ENCODE data around the gene ANK3. TPM values are rescaled to one million over a fixed set of nuclear protein-coding genes. Genes with fewer than 3 reads are reported as not detected.

Gene ANK3
- total RNA-seq, 1 donor from 2014 or later: 87.6 TPM

- H3K9me3 Mint-ChIP-seq (ENCODE audit: low read depth): no peaks in the 10 kb centered on the region
- H3K27ac Mint-ChIP-seq: no peak overlapping the region
- H3K4me3 Mint-ChIP-seq (ENCODE audit: low read depth): no peak overlapping the region
- no peaks in the 10 kb centered on the region for H3K27me3 Mint-ChIP-seq
- no peak for DNase-seq (ENCODE audit: low spot score, unreplicated experiment)
- no peaks in the 10 kb centered on the region for H3K4me1 Mint-ChIP-seq (ENCODE audit: low read depth)
- no peak for TF ChIP-seq CTCF (IDR thresholded peaks at IDR 0.05; ENCODE audit: unreplicated experiment)
- no peaks in the 10 kb centered on the region for H3K36me3 Mint-ChIP-seq (ENCODE audit: insufficient read depth)
These were observed 30.6 kb downstream of the ANK3 start for GRCh38 chr10:60359066-60359465.

GRCh38 chr10:60358282-60358681 is 31.4 kb downstream of the ANK3 start:
- no peak overlapping the region for H3K4me3 Mint-ChIP-seq (ENCODE audit: low read depth)
- no peaks in the 10 kb centered on the region for H3K9me3 Mint-ChIP-seq (ENCODE audit: low read depth)
- no peak overlapping the region for H3K27ac Mint-ChIP-seq
- no peak for TF ChIP-seq CTCF (IDR thresholded peaks at IDR 0.05; ENCODE audit: unreplicated experiment)
- H3K4me1 Mint-ChIP-seq (ENCODE audit: low read depth): peaks cover 7% of the 10 kb centered on the region
- DNase-seq (ENCODE audit: low spot score, unreplicated experiment): no peak
- no peaks in the 10 kb centered on the region for H3K36me3 Mint-ChIP-seq (ENCODE audit: insufficient read depth)
- H3K27me3 Mint-ChIP-seq: no peaks in the 10 kb centered on the region

DNA sequence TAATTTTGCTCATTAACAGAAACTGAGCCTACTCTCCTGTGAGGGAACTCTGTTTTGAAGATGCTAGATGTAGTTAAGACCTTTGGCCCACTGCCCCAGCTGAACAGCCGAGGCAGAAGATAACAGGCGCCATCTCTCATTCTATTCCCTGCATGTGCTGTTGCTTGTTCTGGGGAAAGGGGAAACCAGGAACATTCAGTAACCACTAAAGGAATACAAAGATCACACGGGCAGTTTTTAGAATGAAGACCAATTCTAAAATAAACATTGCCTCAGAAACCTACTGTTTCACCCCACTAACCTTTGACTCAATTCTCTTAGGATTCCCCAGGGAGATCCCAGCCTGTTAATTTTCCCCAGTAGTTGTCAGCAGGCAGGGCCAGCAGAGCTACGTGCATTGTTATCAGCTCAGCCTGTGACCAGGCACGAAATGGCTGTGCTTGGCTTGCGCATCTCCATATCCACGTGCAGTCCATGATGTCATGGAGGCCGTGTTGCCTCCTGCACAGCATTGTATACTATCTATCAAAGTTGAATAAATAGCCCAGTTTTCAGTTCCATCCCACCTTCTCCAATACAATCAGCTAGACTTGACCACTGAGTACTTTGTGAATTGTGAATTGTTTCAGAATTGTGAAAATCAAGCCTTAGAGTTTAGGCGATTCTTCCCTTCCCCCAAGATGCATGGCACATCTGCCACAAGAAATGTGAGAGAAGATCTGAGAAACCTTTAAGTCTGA is 36.0 kb downstream of the ANK3 start:
- no peak for TF ChIP-seq CTCF (IDR thresholded peaks at IDR 0.05; ENCODE audit: unreplicated experiment)
- H3K27me3 Mint-ChIP-seq: no peaks in the 10 kb centered on the region
- H3K4me3 Mint-ChIP-seq (ENCODE audit: low read depth): no peak overlapping the region
- DNase-seq (ENCODE audit: low spot score, unreplicated experiment): no peak
- H3K27ac Mint-ChIP-seq: peak overlapping the region; percentile 86
- H3K36me3 Mint-ChIP-seq (ENCODE audit: insufficient read depth): no peaks in the 10 kb centered on the region
- H3K4me1 Mint-ChIP-seq (ENCODE audit: low read depth): peaks cover 9% of the 10 kb centered on the region
- H3K9me3 Mint-ChIP-seq (ENCODE audit: low read depth): no peaks in the 10 kb centered on the region

- Mint-ChIP-seq H3K4me1 (ENCODE audit: low read depth) (peaks cover 13% of the 10 kb centered on the region), H3K27ac (no peak overlapping the region), H3K36me3 (ENCODE audit: insufficient read depth) (no peaks in the 10 kb centered on the region), H3K9me3 (ENCODE audit: low read depth) (no peaks in the 10 kb centered on the region), H3K27me3 (no peaks in the 10 kb centered on the region), H3K4me3 (ENCODE audit: low read depth) (no peak overlapping the region)
- no peak for TF ChIP-seq CTCF (IDR thresholded peaks at IDR 0.05; ENCODE audit: unreplicated experiment)
- DNase-seq (ENCODE audit: low spot score, unreplicated experiment): no peak
These were observed 37.6 kb downstream of the ANK3 start for GRCh38 chr10:60352105-60352504.

GRCh38 chr10:60351191-60351853 is 38.4 kb downstream of the ANK3 start:
- Mint-ChIP-seq H3K4me1 (ENCODE audit: low read depth) (peaks cover 13% of the 10 kb centered on the region), H3K27me3 (no peaks in the 10 kb centered on the region), H3K4me3 (ENCODE audit: low read depth) (no peak overlapping the region), H3K9me3 (ENCODE audit: low read depth) (no peaks in the 10 kb centered on the region), H3K36me3 (ENCODE audit: insufficient read depth) (no peaks in the 10 kb centered on the region), H3K27ac (no peak overlapping the region)
- no peak for TF ChIP-seq CTCF (IDR thresholded peaks at IDR 0.05; ENCODE audit: unreplicated experiment)
- DNase-seq (ENCODE audit: low spot score, unreplicated experiment): no peak
